ENCODE data around the gene DQX1.
"Not testable (repeated sequence)": the region's sequence is repeated elsewhere in the genome, so short reads cannot be mapped to it uniquely, and the experiment has no call there.

The DQX1 gene

DNA sequence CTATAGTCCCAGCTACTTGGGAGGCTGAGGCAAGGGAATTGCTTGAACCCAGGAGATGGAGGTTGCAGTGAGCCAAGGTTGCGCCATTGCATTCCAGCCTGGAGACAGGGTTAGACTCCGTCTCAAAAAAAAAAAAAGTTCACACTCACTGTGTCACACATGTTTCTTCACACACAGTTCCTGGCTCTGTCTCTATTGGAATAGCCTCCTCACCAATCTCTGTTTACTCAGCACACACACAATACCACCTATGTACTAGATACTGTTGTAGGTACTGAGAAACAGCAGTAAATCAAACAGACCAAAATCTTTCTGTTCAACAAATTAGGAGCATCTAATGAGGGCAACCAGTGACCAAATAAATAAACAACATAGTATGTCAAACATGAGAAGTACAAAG, 39.9 kb downstream of the DQX1 start:
- H3K4me3 ChIP-seq (ENCODE audit: low read depth, low read length): no peak overlapping the region
- TF ChIP-seq, protein P1, sequence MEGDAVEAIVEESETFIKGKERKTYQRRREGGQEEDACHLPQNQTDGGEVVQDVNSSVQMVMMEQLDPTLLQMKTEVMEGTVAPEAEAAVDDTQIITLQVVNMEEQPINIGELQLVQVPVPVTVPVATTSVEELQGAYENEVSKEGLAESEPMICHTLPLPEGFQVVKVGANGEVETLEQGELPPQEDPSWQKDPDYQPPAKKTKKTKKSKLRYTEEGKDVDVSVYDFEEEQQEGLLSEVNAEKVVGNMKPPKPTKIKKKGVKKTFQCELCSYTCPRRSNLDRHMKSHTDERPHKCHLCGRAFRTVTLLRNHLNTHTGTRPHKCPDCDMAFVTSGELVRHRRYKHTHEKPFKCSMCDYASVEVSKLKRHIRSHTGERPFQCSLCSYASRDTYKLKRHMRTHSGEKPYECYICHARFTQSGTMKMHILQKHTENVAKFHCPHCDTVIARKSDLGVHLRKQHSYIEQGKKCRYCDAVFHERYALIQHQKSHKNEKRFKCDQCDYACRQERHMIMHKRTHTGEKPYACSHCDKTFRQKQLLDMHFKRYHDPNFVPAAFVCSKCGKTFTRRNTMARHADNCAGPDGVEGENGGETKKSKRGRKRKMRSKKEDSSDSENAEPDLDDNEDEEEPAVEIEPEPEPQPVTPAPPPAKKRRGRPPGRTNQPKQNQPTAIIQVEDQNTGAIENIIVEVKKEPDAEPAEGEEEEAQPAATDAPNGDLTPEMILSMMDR (IDR thresholded peaks at IDR 0.05; ENCODE audit: low read depth, low read length, missing control alignments): no peak
- no peak for DNase-seq (ENCODE audit: low read depth)
- in situ Hi-C loops (cut with HindIII; ENCODE audit: low sequenced_read_pairs): no loop called here

DNA sequence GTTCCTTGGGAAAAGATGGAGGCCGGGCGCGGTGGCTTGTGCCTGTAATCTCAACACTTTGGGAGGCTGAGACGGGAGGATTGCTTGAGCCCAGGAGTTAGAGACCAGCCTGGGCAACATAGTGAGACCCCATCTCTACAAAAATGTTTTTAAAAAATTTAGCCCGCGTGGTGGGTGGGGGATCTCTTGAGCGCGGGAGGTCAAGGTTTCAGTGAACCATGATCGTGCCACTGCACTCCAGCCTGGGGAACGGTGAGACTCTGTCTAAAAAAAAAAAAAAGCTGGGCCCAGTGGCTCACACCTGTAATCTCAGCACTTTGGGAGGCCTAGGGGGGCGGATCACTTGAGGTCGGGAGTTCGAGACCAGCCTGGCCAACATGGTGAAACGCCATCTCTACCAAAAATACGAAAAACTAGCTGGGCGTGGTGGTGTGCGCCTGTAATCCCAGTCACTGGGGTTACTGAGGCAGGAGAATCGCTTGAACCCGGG, 42.3 kb downstream of the DQX1 start:
- H3K4me3 ChIP-seq (ENCODE audit: low read depth, low read length): peak overlapping the region; percentile 94
- DNase-seq (ENCODE audit: low read depth); in situ Hi-C loops (cut with HindIII; ENCODE audit: low sequenced_read_pairs): not testable (repeated sequence)

DNA sequence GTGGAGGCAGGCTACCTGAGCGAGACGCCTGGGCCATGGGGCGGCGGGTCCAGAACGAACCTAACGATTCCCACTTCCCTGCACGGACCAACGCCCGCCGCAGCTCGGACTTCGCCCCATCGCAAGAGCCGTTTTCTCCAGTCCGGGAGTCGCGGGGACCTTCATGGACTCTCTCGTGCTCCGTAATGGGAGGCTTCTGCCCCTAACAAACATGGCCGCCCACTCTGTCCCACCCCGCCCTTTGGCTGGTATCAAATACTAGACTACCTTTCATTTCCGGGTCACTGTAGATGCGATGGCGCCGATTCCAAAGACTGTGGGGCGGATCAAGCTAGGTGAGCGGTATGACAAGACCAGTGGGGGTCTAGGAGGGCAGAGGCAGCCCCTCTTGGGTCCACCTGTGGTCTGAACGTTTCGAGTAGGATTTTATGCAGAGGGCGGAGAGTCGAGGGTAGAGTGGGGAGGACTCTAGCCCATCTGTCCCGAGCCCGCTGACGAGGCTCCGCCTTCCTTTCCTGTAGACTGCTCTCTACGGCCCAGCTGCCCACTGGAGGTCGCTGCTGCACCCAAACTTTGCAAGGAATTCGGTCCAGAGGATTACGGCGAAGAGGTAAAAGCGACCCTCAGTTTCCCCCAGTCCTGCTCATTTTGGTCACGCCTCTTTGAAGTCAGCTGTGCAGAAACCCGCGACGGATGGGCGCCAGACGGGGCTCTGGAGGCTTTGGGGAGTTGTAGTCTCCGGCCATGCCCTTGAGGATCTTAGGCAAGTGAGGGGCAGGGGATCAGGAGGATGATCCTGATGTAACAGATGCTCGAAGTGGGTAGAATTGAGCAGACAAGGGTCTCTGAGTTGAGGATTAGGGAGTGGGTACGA, 43.0 kb downstream of the DQX1 start, which contains the start of the genes CCDC142 and TTC31:
CCDC142 (minus strand) TSS at position 198 of the 874 bp plus-strand sequence; CDS start at position 37, 161 bp downstream.
TTC31 (plus strand) TSS at position 281 of the 874 bp plus-strand sequence; CDS start at position 296, 15 bp downstream.
- TF ChIP-seq, protein P1 (IDR thresholded peaks at IDR 0.05; ENCODE audit: low read depth, low read length, missing control alignments): peak; percentile 92
- H3K4me3 ChIP-seq (ENCODE audit: low read depth, low read length): peak within 1 kb of the TSS; percentile 94
- DNase-seq (ENCODE audit: low read depth): peak; percentile 87
- in situ Hi-C loops (cut with HindIII; ENCODE audit: low sequenced_read_pairs): no loop called here

DNA sequence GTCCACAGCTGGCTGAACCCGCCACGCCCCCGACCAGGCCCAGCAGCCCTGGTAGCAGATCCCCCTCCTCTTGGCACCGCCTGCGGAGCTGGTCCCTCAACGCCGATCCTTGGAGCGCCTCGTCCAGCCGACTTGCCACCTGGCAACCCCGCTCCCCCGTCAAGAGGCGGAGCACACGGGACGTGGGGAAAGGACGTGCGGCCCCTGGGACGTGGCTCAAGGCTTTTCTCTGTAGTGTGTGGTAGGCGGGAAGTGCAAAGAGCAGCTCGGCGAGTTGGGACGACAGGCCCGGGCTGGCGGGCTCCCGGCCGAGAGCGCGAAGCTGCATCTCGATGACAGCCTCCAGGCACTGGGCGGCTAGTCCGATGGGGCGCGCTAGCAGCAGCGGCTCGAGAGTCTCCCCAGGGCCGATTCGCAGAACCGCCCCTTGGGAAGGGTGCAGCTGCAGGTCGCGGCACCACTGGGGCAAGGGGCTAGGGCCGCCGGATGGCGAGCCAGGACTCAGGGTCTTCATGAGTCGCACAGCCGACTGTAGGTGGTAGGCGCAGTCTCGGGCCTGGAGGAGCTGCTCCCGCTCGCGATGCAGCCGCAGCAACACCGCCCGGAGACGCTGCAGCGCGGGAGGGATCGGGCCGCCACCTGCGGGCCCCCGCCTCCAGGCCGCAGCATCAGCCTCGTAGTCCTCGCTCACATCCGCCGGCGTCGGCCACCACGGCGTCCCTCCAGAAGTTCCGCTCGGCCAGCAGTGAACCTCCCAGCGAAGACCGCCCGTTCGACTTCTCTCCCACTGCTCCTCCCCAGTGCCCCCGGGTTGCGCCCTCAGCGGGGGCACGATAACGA, 43.9 kb downstream of the DQX1 start:
- DNase-seq (ENCODE audit: low read depth): no peak
- in situ Hi-C loops (cut with HindIII; ENCODE audit: low sequenced_read_pairs): no loop called here
- H3K4me3 ChIP-seq (ENCODE audit: low read depth, low read length): peak overlapping the region; percentile 94
- TF ChIP-seq, protein P1 (IDR thresholded peaks at IDR 0.05; ENCODE audit: low read depth, low read length, missing control alignments): no peak

DNA sequence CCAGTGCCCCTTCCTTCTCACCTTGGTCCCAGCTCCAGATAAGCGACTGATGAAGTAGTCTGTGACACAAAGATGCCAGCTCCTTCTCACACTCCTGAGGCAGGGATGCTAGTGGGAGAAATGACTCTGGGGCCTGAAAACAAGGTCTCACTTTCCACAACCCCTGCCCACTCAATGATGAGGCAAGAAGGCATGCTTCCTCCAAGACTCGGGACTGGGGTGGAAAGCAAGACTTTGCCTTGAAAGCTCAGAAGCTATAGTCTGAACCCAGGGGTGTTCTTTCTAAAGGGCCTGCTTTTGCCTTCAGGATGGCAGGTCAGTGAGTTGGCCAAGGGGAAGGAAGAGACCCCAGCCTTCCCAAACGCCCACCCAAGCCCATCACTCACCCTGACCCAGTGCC, 44.6 kb downstream of the DQX1 start:
- in situ Hi-C loops (cut with HindIII; ENCODE audit: low sequenced_read_pairs): no loop called here

DNA sequence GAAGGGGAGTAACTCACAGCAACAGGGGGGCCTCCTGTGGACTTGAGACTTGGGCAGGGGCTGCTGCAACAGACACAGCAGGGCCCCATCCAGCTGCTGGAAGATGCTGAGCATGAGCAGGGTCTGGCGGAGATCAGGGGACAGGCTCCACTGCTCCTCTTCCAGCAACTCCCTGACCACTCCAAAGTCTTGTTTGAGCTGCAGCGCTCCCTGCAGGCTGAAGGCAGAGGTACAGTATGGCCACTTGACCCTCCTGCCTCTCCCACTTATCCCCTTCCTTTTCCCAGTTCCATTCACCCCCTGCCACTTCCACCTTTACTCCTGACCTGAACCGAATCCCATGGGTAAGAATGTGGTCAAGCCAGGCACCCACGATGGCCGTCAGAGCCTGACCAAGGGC, 51.1 kb downstream of the DQX1 start:
- DNase-seq (ENCODE audit: low read depth): no peak
- TF ChIP-seq, protein P1 (IDR thresholded peaks at IDR 0.05; ENCODE audit: low read depth, low read length, missing control alignments): peak; percentile 17
- no peak overlapping the region for H3K4me3 ChIP-seq (ENCODE audit: low read depth, low read length)
- in situ Hi-C loops (cut with HindIII; ENCODE audit: low sequenced_read_pairs): no loop called here

More for the DNA sequence above, 44.6 kb downstream of the DQX1 start:
- peak overlapping the region; percentile 94 for H3K4me3 ChIP-seq (ENCODE audit: low read depth, low read length)
- no peak for DNase-seq (ENCODE audit: low read depth)
- TF ChIP-seq, protein P1 (IDR thresholded peaks at IDR 0.05; ENCODE audit: low read depth, low read length, missing control alignments): no peak

All from astrocyte of the cerebellum (primary cell).